ENCODE measurements around the gene RCN2. TPM values are rescaled to one million over a fixed set of nuclear protein-coding genes. Genes with fewer than 3 reads are reported as not detected.

Gene RCN2
- polyA plus RNA-seq, 5 donors = 172 to 236 (median 213) TPM

DNA sequence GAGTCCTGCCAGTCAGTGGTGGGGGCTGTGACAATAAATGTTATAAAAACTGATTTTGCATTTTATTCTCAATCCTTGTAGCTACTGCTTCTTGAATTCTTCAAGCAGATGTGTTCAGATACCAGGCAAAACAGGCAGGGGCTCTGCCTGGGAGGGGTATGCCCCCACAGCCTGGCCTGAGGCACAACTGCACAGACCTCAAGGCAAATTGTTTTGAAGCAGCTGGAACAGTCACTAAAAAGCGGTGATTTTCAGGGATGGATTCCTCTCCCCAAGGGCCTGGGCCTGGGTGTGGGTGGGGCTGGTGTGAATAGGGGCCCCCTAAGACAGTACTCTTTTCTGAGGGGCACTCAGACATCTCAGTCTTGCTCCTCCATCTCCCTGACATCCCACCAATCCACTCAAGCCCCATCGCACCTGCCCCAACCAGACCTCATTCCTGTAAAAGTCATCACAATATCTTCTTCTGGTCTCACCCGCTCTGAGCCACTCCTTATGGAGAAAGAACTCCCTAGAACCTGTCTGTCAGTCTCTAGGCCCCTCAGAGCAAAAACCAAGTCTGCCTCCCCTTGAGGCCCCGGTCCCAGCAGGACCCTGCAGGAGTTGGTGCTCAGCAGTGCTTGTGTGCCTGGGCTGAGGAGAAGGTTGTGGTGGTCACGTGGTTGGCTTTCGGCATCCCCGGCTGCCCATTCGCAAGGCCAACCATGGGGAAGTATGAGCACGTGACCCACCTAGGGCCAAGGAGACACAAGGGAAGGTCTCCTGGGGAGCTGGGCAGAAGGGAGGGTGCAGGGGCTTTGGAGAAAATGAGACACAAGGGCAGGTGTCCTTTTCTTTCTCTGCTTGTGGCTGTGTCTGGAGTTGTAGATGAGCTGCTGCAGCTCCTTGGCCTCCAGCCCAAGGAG, 60.4 kb downstream of the RCN2 start:
- DNase-seq = no peak

GRCh38 chr15:76993114-76993725, 61.7 kb downstream of the RCN2 start:
- DNase-seq = no peak

DNA sequence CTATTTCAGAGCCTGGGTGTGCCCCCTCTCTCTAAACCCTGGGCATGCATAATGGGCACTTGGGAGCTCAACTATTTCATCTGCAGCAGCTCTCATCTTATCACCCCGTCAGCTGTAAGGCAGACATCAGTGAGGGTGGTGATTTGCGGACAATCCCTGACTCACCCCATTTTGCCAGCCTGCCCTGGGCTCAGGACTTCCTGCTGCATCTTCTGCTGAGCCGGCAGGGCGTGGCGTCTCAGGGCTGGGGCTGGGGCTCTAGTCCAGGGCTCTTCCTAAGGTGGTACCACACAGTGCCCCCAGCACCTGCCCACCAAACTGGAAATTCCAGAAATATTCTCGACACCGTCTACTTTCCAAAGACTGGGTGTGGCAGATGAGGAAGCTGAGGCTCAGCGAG, 62.5 kb downstream of the RCN2 start:
- DNase-seq = no peak

- no peak for DNase-seq
Measured at GRCh38 chr15:76994496-76994895, 62.9 kb downstream of the RCN2 start.

DNA sequence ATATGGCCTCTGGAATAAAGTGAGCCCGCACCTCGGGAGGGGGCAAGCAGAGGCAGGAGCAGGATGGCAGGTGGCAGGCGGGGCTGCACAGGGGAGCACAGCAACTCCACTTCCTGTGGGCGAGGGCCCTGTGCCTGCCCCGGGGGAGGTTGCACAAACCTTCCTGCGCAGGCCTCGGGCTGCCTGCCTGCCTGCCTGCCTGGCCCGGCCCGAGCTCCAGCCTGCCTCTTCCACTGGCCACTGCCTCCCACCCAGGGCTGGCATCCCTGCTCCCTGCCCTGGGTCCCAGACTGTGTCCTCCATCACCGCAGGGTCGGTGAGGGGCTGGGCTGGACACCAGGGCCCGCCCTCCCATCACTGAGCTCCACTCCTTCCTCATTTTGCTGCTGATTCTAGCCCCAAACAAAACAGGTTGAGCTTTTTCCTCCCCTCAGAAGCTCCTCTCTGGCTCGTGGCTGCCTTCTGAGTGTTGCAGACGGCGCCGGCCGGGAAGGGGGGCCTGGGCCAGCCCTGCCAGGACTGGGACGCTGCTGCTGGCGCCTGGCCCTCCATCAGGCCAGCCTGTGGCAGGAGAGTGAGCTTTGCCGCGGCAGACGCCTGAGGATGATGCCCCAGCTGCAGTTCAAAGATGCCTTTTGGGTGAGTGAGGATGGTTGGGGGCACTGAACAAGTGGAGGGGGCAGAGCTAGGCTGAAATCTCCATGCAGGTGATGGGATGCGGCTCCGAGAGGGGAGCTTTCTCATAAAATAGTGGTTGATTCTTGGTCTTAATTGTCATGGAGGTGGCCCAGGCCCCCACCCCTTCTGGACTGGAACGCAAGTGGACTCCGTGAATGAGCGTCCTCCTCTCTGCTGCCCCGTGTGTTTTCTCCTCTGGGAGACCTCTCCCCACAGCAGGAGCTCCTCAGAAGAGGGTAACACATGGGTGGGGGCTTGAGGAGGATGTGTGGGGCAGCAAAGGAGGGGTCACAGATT, 63.7 kb downstream of the RCN2 start, which contains the start of gene PSTPIP1:
Gene PSTPIP1 (plus strand): TSS at position 156 of the 975 bp plus-strand sequence. CDS start 448 bp downstream, at position 604.
- DNase-seq = peak in 1 of 2 donors; percentile 23

- DNase-seq = no peak
Measured at GRCh38 chr15:76996076-76996525, 64.6 kb downstream of the RCN2 start.

- DNase-seq = peak; percentile 28 to 39
Measured at GRCh38 chr15:76996526-76997401, 65.2 kb downstream of the RCN2 start.

GRCh38 chr15:76998663-76999285, 67.2 kb downstream of the RCN2 start:
- no peak for DNase-seq

GRCh38 chr15:76999996-77000395, 68.4 kb downstream of the RCN2 start:
- DNase-seq = no peak

- no peak for DNase-seq
Measured at GRCh38 chr15:77001351-77001750, 69.8 kb downstream of the RCN2 start.

DNA sequence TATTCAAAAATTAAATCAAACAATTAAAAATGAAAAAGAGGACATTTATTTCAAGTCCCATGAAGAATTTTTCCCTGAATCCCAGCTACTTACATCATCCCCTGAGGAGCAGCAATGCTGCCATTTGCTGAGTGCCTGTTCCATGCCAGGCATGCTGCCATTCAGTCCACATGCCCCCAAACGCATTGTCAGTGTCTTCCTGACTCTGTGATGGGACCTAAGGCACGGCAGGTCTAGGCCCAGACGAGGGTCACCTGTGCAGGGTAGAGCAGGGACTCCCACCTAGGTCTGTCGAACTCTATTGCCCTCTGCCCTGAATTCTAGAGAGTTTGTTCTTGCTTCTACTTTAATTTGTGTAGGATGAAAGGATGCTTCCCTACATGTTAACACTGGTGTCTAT, 70.4 kb downstream of the RCN2 start:
- DNase-seq = no peak

GRCh38 chr15:77002436-77002835, 70.9 kb downstream of the RCN2 start:
- DNase-seq = no peak

- no peak for DNase-seq
Measured at GRCh38 chr15:77002954-77003912, 71.7 kb downstream of the RCN2 start.

Other genes with a start within 250 kb of the RCN2 start
- gene SCAPER, start 26.4 kb upstream of the RCN2 start, polyA plus RNA-seq (ENCODE audit: insufficient read depth in 1 of 5, insufficient read length in 5 of 5, low replicate concordance in 1 of 5) = 10 to 100 TPM; 21.3 to 30.2 (median 26.1) TPM
- 1 to 10 TPM; 1.1 to 3.1 (median 1.9) TPM for gene PSTPIP1, start 63.4 kb downstream of the RCN2 start, polyA plus RNA-seq (ENCODE audit: insufficient read depth in 1 of 5, insufficient read length in 5 of 5, low replicate concordance in 1 of 5)
- gene TSPAN3, start 139.4 kb downstream of the RCN2 start, polyA plus RNA-seq (ENCODE audit: insufficient read depth in 1 of 5, insufficient read length in 5 of 5, low replicate concordance in 1 of 5) = 100 to 1,000 TPM; 327 to 424 (median 329) TPM